Right kidney (tissue), 1 donor: ENCODE measurements around the gene KCTD1.
"Not testable (repeated sequence)": the region's sequence is repeated elsewhere in the genome, so short reads cannot be mapped to it uniquely, and the experiment has no call there.

Experiments
- DNase-seq: peaks from one replicate; pipeline ENCODE4 v3.0.0-alpha.2; 2016

KCTD1 gene

DNA sequence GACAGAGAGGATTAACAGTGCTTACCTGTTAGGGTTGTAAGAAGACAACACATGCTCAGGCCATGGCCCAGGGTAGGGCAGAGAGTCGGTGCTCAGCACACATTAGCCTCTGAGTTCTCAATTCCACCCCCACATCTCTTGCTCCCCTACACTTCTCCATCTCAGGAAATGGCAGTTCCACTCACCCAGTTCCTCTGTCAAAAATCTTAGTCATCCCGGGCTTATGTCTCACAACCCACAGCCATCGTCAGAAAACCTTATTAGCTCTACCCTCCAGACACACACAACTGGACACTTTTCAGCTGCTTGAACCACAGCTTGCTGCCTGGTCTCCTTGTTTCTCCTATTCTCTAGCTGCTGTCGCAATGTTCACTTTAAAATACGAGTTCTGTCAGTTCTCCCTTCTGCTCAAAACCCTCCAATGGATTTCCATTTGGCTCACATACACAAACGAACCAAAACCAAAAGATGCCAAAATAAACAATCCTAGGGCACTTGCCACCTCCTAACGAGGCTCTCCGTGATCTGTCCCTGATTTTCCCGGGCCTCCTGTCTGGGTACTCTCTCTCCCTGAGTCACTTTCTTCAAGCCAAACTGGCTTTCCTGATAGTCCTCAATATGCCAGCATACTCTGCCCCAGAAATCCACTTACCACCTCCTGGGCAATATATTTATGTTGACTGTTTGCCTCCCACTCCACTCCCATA, 89.7 kb downstream of the KCTD1 start:
- no peak for DNase-seq

DNA sequence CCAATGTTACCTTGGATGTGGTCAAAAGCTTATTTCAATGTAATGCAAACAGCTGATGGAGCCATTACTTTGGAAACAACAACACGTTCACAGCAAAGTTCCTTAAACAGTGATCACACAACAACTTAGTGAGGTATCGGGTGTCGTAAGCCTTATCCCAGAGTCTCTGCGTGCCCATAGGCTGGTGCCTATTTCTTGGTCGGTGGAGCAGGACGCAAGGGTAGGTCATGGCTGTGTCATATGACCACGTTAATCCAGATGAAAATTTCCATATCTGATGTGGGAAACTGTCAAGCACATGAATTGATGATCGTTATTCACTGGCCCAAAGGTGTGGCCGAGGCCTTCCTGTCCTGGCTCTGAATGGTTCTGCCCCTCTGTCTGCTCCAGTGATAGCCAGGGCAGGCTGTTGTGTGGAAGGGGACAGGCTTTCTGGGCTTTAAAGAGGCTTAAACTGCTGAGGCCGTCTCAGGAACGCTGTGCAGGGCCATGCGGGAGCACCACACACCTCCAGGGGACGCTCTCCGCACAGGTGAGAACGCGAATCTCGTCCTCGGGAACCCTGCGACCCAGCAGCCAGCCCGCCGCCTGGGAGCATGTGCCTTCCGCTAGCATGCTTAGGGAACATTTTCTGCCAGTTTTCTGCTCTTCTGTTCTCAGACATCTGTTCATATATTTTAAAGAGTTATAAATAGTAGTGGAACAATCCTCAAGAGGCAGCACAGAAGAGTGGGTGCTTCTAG, 90.6 kb downstream of the KCTD1 start:
- no peak for DNase-seq

DNA sequence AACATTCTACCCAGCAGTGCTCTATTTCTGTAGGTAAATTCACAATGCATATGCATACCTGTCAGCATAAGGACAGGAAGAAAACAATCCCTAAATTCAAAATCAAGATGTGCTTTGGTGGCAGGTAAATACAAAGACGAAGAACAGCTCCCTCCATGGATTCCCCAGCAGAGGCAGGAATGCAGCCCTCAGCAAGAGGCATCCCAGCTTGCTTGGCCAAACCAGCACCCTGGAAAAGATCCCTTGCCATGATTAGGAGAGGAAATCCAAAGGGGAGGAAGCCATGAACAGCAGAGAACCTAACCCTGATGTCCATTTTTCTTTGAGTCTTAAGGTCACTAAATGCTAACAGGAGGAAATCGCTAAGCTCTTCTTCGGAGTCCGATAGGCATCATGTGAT, 91.2 kb downstream of the KCTD1 start:
- DNase-seq, result no peak

DNA sequence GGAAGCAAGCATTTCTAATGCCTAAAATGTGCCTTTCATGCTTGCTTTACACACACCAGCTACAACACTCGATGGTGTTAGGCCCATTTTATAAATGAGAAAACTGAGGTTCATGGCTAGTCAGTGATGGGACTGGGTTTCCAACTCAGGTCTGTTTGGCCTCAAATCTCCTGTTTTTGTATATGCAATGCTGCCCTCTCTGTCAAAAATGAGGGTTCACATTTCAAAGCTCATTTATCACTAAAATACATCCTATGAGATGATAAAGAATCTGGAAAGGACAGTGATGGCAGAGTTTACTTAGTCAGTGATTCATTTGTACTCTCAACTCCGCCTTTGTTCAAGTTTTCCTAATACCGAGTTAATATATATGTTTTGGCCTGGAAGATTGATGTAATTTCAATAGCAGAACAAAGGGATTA, 92.3 kb downstream of the KCTD1 start:
- DNase-seq, result no peak

DNA sequence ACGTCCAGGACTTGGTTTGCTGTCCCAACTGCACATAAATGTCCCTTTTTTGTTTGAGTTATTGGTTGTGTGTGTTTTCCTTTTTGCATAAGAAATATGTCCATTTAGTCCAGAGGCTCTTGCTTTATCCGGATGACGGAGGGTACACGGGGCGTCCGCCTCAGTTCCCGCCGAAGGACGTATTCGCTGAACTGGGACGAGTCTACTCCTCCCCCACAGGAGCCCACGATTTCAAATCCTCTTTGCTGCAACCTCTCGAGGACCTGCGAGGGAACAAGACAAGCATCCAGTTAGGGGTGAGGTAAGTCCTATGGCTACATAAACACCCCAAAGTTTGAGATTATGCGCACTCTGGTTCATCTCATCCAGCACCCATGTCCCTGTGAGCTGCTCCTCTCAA, 92.7 kb downstream of the KCTD1 start:
- DNase-seq, result no peak

DNA sequence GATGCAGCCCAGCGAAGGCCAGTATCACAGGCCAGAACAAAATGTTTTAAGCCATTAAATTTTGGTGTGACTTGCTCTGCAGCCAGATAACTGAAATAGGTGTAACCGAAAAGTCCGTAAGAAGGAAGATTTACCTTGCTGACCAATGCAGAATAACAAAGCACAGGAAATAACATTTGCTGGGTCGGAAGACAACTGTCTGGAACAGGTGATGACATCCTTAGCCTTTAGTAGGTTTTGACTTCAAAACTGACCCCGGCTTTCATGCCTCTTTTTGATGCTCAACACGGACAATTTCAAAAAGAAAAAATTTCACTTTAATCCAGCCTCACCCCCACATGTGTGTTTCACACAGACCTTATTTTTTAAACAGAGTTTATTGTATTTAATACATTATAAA, 93.7 kb downstream of the KCTD1 start:
- no peak for DNase-seq

DNA sequence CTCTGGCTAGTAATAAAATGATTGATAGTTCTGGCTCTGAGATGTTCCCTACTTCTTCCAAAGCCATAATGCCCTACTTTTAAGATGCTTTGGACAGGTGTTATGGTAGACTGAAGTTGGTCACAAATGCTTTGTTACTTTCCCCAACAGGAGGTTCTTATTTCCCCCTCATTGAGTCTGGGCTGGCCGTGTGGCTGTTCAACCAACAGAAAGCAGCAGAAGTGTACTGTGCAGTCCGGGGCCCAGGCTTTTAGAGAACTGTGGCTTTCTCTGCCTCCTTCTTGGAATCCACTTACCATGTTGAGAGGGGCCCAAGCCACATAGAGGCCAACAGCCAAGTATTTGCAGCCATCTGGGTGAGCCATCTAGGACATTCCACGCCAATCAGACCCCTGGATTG, 94.2 kb downstream of the KCTD1 start:
- DNase-seq, result no peak

DNA sequence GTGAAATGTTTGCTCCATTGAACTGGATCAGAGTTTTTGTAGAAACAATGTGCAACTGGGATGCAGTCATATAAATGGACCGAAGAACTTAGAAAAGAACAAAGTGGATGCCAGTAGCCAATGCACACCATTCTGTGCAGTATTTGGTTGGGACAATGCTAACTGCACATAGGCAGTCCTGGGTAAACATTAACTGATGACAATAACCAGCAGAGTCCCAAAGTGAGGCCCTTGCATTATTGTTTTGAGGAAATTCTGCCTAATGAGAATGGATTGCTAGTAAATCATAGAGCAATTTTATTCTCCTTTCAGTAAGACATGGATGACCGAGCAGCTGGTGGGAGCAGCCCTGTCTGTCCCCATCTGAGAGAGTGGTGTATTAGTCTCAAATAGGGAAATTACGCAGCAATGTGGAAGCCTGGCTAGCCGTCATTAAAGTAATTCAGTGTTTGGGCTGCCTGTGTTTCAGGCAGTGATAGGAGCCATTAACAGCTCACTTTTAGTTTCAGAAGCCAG, 94.9 kb downstream of the KCTD1 start:
- peak; percentile 40 for DNase-seq

DNA sequence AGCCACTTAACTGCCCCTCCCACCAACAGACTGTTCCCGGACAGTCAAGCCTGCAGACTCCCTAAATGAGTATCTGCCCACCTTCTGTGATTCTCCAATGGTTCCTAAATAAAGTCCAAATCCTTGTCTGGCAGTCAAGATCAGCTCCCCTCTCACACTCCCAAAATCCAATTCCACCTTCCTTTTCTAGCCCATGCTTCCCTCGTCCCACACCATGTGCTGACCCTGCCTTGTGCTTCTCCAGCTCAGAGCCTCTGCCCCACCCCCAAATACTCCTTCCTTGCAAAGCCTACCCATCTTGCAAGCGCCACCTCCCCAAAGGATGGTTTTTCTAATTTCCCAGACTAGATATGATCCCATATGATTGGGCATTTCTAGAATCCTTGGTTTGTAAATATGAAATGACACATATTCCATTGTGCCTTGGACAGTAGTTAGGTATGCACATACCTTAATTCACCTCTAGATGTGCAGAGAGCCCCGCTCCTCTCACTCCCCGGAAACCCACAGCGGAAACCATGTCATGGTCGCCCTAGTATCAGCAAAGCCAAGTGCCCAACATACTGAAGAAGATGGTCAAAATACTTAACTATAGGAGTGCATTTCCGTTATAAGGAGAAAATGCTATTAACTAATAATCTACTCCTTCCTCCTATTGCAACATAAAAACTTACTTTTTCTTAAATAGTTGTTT, 97.2 kb downstream of the KCTD1 start:
- no peak for DNase-seq

DNA sequence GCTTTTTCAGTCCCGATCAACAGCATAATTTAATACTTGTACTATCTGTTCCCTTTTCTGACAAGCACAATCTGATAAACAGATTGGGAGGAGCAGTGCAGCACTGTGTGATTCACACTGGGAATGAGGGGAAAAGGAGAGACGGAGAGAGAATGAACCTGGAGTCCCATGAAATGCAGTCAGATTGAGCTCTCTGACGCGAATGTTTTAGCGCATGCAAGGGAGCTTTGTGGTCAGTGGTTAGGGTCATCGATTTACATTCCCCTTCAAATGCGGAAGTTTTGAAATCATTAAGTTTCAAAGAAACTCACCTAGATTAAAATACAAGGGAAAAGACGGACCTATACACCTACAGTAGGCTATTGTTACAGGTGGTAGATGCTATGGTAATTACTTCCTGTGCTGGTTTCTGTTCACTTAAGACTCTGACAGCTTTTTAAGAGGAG, 99.6 kb downstream of the KCTD1 start:
- DNase-seq, result no peak

DNA sequence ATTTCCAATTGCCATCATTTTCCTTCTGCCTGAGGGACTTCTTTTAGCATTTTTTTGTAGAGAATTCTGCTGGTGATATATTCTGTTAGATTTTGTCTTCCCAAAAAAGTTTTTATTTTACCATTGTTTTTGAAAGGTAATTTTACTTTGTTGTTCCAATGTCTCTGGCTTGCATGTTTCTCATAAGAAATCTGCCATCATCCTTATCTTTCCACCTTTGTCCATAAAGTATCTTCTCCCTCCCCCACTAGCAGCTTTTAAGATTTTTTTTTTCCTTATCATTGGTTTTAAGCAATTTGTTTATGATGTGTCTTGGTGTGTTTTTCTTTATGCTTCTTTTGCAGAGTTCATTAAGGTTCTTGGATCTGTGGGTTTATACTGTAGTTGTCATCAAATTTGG, 104.5 kb downstream of the KCTD1 start:
- no peak for DNase-seq

DNA sequence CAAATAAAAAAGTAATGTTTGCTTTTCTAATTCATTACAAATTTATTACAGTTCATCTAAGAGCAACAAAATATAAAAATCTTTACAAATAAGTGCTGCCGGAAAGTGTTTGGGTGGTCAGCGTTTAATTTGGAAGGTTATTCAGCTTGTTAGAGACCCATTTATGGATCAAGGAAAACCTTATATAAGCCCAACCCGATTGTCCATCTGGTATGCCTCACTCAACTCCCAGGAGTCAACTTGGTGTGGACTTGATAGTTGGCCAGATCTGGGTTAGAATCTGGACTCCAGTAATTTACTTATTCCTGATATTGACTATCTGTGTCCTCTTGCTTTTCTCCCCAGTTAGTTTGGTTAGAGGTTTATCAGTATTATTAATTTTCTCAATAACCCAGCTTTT, 106.2 kb downstream of the KCTD1 start:
- DNase-seq, result no peak

DNA sequence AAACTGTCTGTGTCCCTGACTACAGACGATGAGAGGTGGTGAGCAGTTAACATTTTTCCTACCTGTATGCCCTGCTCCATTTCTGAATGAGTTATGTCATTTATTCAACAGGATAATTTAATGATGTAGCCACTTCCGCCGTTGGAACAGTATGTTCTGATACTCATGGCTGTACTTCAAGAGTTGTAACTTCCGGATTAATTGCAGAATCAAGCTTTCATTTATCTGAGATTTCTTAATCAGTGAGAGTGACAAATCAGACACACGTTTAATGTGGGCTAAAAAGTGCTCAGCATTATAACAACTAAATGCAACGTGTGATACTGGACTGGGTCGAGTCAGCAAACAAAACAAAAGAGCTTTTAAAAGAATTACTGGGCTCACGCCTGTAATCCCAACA, 107.7 kb downstream of the KCTD1 start:
- no peak for DNase-seq

DNA sequence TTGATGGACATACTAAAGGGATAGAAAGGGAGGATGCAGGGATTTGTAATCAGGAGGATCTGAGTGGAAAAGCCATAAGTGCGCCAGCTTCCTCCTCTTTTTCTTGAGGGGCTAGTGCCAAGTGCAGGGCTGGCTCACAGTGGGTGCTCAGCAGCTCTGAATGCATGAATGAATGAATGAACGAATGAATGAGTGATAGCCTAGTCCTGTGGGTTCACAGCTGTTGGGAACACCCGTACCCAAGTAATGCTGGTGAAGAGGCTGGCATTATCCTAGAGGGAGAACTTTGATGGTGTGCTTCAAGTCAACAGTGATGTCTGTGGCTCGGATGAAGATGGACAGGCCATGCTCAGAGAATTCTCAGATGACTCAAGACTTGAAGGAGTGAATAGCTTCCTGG, 108.8 kb downstream of the KCTD1 start:
- no peak for DNase-seq

DNA sequence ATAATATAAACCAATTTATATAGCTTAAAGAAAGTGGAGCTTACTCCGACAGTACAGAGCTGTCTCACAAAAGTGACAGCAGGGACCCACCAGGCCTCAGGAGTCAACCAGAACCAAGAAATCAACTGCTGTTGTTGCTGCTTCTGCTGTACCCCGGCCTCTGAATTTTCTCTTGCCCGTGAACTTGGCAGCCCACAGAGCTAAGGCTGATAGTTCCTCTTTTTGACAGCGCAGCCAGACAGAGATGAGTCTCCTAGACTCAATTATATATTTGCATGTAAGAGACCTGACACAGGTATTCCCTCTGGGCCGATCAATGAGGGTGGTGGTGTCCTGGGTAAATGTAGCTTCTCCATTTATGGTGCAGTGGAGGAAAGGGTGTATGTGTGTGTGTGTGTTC, 109.4 kb downstream of the KCTD1 start:
- DNase-seq, result no peak

DNA sequence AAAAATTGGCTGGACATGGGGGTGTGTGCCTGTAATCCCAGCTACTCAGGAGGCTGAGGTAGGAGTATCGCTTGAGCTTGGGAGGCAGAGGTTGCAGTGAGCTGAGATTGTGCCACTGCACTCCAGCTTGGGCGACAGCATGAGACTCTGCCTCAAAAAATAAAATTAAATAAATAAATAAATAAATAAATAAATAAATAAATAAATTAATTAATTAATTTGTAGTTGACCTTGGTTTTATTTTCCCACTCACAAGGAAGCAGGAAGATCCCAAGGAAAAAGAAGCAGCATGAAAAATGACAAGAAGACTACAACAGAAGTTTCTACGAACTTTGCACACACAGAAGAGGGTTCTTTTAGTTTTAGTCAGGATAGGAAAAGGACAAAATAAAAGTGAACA, 110.7 kb downstream of the KCTD1 start:
- not testable (repeated sequence) for DNase-seq

DNA sequence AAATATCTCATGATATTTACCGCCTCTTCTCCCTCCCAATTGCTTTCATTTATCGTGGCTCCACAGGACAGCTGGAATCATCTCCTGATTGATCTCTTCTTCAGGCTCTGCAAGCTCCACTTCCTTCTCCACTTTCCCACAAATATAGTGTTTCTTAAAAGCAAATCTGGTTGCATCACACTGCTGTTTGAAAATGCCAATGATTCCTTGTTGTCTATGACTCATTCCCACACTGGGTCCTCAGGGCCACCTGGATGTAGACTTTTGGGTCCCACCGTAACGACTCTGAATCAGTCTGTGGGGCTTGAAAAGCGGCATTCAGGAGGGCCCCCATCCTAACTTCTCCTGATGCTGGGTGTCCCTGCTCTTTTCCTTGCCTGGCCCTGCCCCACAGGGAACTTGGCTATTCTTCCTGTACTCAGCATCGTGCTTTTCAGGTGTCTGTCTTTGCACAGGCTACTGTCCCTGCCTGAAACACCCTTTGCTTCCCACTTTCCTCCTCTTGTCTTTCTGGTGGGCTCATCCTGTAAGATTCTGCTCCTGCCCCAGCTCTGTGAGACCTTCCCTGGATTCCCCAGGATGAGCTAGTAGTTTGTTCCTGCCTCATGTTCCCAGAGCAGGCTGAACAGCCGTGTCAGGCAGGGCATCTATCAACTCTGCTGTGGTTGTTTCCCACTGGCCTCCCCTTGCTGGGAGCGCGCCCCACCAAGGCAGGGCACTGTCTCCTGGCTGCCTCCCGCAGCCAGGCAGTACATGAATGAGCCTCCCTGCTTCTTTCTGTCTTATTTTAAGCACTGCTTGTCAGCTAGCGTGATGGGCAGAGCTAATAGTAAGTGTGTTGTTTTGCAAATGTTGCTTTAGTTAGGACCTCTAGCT, 111.9 kb downstream of the KCTD1 start:
- no peak for DNase-seq

DNA sequence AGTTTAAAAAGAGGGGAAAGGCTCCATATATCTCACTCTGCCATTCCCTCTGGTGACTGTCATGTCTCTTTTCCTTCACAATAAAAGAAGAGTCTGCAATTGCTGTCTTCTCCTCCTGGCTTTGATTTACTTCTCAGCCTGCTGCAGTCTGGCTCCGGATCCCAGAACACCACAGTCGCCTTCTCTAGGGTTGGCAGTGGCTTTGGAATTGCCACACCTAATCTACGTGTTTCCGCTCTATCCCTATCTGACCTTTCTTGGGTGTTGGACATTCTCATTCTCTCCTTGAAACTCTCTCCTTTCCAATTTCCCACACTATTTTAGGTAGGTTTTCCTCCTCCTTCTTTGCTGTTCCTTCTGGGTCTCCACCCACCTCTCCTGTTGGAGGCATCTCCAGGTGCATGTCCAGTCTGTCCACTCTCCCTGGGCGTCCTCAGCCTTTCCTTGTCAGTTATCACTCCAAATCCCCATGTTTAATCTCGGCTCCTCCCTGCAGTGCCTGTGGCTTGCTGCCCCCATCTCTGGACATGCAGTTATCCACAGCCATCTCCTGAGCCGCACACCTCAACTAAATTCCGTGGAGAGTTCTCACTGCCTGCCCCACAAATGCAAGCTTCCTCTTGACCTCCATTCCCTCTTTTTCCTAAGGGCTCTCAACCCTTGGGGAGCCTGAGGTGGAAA, 112.8 kb downstream of the KCTD1 start:
- no peak for DNase-seq

DNA sequence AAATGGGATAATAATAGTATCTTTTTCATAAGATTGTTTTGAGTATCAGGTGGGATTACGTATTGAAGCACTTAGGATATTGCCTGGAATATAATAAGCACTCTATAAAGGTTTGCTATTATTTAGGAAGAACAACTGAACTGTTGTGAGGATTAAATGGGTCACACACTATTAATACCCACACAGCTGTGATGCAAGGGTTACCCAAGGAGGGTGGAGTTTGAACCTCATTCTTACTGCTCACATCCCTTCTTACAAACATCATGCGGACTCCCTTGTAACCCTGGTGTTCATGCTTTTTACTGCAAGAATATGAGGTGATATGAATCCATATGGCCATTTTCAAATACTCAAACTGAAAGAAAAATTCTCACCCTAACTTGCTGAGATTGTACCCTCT, 113.5 kb downstream of the KCTD1 start:
- DNase-seq, result no peak

DNA sequence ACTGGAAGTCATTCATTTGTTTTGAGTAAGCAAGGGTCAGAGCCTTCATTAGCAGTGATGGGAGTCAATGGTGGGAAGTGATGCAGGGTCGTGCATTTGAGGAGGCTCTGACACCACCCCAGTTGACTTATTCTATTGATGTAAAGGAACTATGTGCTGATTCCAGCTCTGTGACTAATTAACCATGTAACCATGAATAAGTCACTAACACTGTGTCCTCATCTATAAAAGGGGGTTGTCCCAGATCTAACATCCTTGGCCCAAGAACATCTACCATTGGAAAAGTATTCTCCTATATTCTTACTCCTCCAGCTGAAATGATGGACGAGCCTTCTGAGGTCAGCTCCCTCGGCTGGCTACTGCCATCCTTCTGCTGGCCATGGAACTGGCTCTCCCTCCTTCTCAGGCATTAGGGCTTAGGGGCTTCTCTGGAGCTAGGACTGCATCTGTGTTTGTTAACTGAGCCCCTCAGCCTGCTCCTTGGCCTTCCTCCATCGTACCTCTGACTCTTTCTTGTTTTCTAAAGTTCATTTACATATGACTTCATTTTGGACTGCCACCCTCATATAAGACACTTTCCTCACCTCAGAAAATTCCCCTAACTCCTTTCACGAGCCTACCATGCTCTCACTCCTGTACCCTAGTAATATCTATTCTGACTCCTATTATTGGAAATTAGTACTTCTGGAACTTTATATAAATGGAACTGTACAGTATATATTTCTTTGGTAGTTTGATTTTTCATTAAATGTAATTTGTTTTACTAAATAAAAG, 115.5 kb downstream of the KCTD1 start:
- no peak for DNase-seq
